ENCODE measurements around the gene ARL8A. TPM values are rescaled to one million over a fixed set of nuclear protein-coding genes. Genes with fewer than 3 reads are reported as not detected.
"Not testable (repeated sequence)": the region's sequence is repeated elsewhere in the genome, so short reads cannot be mapped to it uniquely, and the experiment has no call there.

The ARL8A gene
- total and polyA plus RNA-seq, 8 donors: 34.3 to 112 (median 43.3) TPM

DNA sequence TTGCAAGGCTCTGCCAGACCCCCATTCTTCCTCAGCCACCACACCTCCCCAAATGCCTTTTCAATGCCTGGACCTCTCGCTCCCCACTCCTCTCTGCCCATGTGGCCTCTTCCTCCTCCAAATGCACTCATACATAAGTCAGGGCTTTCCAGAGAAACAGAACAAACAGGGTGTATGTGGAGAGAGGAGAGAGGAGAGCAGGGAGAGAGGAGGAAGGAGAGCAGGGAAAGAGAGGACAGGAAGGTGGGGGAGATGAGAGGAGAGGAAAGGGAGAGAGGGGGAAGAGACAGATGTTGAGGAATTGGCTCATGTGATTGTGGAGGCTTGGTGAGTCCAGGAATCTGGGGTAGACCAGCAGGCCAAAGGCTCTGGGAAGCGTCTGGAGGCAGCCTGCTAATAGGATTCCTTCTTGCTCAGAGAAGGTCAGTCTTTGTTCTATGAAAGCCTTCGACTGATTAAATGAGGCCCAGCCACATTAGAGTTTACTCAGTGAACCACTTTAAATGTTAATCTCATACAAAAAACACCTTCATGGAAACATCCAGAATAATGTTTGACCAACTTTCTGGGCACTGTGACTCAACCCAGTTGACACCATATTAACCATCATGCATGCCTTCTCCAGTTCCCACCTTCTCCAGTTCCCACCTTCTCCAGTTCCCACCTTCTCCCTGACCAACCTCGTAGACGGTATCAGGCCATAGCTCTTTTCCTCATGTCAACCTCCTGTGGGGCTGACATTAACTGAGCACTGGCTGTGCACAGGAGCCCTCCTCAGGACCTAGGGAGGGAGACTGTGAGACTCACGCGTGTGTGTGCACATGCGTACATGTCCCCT is 37.7 kb upstream of the ARL8A start:
- intact Hi-C loops (cut with DNase I): loop anchor here in 1 of 2 donors (10.0 kb wide), 1 partner anchor 533 kb away; the partner anchor contains the start of gene SYT2
- Histone ChIP-seq H3K4me3 (no peak overlapping the region), H3K4me1 (no peaks in the 10 kb centered on the region), H3K36me3 (no peaks in the 10 kb centered on the region), H3K27ac (no peak overlapping the region), H3K9me3 (no peaks in the 10 kb centered on the region), H3K27me3 (peaks cover 0 to 24% of the 10 kb centered on the region in 2 donors)
- ATAC-seq (no peak), DNase-seq (no peak)
- TF ChIP-seq, protein P1, sequence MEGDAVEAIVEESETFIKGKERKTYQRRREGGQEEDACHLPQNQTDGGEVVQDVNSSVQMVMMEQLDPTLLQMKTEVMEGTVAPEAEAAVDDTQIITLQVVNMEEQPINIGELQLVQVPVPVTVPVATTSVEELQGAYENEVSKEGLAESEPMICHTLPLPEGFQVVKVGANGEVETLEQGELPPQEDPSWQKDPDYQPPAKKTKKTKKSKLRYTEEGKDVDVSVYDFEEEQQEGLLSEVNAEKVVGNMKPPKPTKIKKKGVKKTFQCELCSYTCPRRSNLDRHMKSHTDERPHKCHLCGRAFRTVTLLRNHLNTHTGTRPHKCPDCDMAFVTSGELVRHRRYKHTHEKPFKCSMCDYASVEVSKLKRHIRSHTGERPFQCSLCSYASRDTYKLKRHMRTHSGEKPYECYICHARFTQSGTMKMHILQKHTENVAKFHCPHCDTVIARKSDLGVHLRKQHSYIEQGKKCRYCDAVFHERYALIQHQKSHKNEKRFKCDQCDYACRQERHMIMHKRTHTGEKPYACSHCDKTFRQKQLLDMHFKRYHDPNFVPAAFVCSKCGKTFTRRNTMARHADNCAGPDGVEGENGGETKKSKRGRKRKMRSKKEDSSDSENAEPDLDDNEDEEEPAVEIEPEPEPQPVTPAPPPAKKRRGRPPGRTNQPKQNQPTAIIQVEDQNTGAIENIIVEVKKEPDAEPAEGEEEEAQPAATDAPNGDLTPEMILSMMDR (IDR thresholded peaks at IDR 0.05): no peak

DNA sequence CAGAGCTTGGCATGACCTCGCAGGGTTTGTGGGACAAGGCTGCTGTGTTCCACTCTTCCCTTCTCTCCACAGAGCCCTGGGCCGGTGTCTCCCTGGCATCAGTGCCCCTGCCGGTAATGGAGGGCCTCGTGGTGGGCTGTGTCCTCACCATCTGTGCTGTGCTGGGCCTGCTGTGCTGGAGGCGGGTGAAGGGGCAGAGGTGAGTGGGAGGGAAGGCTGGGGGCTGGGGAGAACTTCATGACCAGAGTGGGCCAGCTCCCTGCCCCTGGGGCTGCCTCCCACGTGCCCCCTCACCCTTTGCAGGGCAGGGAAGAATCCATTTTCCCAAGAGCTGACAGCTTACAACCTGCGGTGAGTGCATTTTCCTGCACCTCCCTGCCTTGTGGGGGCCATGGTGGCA is 37.0 kb upstream of the ARL8A start:
- no peak overlapping the region for H3K27ac ChIP-seq
- intact Hi-C loops (cut with DNase I): loop anchor here in 1 of 2 donors (10.0 kb wide), 1 partner anchor 533 kb away; the partner anchor contains the start of gene SYT2
- H3K4me3 ChIP-seq: no peak overlapping the region
- ATAC-seq (no peak), DNase-seq (no peak)
- H3K36me3 ChIP-seq: no peaks in the 10 kb centered on the region
- H3K9me3 ChIP-seq: no peaks in the 10 kb centered on the region
- H3K27me3 ChIP-seq: peaks cover 0 to 22% of the 10 kb centered on the region in 2 donors
- H3K4me1 ChIP-seq: no peaks in the 10 kb centered on the region
- TF ChIP-seq, protein P1 (IDR thresholded peaks at IDR 0.05): no peak

DNA sequence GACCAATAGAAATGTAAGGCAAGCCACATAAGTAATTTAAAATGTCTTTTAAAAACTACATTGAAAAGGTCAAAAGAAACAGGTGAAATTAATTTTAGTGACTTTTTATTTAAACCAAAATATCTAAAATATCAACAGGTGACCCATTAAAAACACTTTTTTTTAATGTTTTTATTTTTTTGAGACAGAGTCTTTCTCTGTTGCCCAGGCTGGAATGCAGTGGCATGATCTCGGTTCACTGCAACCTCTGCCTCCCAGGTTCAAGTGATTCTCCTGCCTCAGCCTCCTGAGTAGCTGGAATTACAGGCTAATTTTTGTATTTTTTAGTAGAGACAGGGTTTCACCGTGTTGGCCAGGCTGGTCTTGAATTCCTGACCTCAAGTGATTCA is 36.2 kb upstream of the ARL8A start:
- not testable (repeated sequence) for H3K27ac ChIP-seq, H3K4me3 ChIP-seq, DNase-seq, H3K36me3 ChIP-seq, H3K9me3 ChIP-seq, H3K4me1 ChIP-seq, ATAC-seq
- H3K27me3 ChIP-seq: peaks cover 0 to 20% of the 10 kb centered on the region in 2 donors
- intact Hi-C loops (cut with DNase I): loop anchor here in 1 of 2 donors (10.0 kb wide), 1 partner anchor 534 kb away; the partner anchor contains the start of gene SYT2

DNA sequence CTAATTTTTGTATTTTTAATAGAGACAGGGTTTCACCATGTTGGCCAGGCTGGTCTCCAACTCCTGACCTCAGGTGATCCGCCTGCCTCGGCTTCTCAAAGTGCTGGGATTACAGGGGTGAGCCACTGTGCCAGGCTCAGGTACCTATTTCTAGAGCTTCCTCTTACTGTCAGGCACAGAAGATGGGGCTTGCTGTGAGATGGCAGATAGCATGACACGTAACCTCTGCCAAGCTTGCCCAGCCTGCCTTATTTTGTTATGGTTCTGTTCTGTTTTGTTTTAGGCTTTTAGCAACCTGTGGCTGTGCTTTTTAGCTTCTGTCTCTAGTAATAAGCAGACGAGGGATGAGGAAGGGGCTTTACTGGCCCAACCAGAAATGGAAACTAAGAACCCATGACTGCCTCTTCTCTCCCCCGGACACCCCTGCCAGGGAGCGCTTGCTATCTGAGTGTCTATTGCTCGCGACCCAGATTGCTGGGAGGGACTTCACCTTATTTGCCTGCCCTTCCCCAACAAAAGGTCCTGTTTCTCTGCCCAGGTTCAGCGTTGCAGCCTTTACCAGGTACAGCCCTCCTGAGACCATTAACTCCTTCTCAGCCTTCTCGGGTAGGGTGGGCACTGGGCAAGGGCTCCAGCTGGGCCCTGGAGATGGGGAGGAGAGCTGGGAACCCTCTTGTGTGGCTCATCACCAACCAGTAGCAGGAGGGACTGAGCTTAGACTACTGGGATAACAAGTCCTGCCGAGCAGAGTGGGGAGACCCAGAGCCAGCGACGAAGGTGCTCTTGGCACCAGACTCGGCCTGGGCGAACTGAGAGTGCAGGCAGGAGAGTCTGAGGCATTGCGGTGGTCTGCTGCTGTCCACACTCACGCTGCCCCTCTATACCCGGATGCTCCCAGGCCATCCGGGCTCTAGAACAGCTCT is 35.6 kb upstream of the ARL8A start:
- intact Hi-C loops (cut with DNase I): loop anchor here in 1 of 2 donors (10.0 kb wide), 1 partner anchor 535 kb away; the partner anchor contains the start of gene SYT2
- Histone ChIP-seq H3K27ac (no peak overlapping the region), H3K9me3 (no peaks in the 10 kb centered on the region), H3K4me3 (no peak overlapping the region), H3K4me1 (no peaks in the 10 kb centered on the region), H3K36me3 (no peaks in the 10 kb centered on the region), H3K27me3 (peaks cover 0 to 14% of the 10 kb centered on the region in 2 donors)
- ATAC-seq (no peak), DNase-seq (no peak)
- TF ChIP-seq, protein P1 (IDR thresholded peaks at IDR 0.05): no peak

DNA sequence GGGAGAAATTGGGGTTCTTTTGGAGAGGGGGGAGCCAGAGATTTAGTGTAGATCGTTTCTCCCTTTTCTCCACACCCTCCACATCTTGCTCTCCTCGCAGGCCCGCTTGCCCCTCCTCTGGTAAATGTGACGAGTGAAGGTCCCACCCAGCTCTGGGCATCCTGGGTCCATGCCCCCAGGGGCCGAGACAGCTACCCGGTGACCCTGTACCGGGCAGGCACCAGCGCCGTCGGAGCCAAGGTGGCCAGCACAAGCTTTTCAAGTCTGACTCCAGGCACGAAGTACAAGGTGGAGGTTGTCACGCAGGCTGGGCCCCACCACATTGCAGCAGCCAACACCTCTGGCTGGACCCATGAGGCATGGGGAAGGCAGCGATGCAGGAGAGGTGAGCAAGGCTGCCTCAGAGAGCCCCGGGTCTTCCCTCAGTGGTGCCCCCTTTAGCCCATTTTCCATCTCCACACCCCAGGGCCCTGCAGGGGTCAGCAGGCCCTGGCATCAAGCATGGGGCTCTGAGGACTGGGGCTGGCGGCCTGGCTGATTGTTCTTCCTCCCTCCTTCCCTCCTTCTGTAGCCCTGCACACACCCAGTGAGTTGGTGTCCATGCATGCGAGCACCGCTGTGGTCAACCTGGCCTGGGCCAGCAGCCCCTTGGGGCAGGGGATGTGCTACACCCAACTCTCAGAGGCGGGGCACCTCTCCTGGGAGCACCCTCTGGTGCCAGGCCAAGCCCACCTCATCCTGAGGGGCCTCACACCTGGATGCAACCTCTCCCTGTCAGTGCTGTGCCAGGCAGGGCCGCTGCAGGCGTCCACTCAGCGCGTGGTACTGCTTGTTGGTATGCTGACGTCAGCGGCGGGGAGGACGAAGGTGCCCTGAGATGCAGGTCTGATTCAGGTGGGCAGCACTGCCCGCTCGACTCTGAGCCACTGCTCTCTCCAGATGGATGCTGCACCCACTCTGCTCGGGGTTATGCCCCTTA is 32.7 kb upstream of the ARL8A start:
- Histone ChIP-seq H3K4me3 (no peak overlapping the region), H3K27ac (no peak overlapping the region), H3K27me3 (peaks cover 0 to 10% of the 10 kb centered on the region in 2 donors), H3K4me1 (no peaks in the 10 kb centered on the region), H3K36me3 (no peaks in the 10 kb centered on the region), H3K9me3 (no peaks in the 10 kb centered on the region)
- TF ChIP-seq, protein P1 (IDR thresholded peaks at IDR 0.05): no peak
- ATAC-seq: no peak
- intact Hi-C loops (cut with DNase I): no loop called here
- DNase-seq: no peak

Data from left lung (tissue), 10 donors.